HCT116 (cell line): ENCODE data around the gene ZNF521. TPM values are rescaled to one million over a fixed set of nuclear protein-coding genes. Genes with fewer than 3 reads are reported as not detected.

Source experiments
- ATAC-seq: fragments of 200-7000 bp; cut with Tn5 transposase; 2 replicates; pipeline ENCODE4 v1.9.1; 2020; ENCODE audit warnings: mild to moderate bottlenecking, moderate library complexity
- BruUV-seq: library from RNA; stranded (reverse); fragments of 400-500 nt; replicated peaks from 2 replicates; lab custom pipeline; 2021; lab: Mats Ljungman, UMichigan
- CTCF ChIA-PET: fragments of 300-600 bp; sonication (Branson Sonifier 250); formaldehyde crosslinking; loops from one replicate; lab custom pipeline; 2021; ENCODE audit warnings: antibody characterized with exemption; lab: Charles Lee
- POLR2A ChIA-PET: fragments of 300-600, 350-600 bp; sonication (Branson Sonifier 250); formaldehyde crosslinking; loops from one replicate; lab custom pipeline; 2021; ENCODE audit warnings: antibody characterized with exemption; lab: Charles Lee
- RAD21 ChIA-PET, 2 experiments: fragments of 300-600 bp; sonication (Branson Sonifier 250); formaldehyde crosslinking; loops; one replicate each; lab custom pipeline; 2023; ENCODE audit warnings: low total read pairs in 2 of 2; ENCODE audit not compliant: uncharacterized antibody in 2 of 2, unreplicated experiment in 2 of 2, low non-redundant PET in 1 of 2; lab: Charles Lee
- DNase-seq: peaks from one replicate; pipeline ENCODE4 v3.0.0-alpha.2; 2010; ENCODE audit warnings: low read depth, low spot score
- H2AFZ ChIP-seq: fragments of 200-600 bp; shearing (Covaris generic), sonication (generic); 2 replicates; pipeline ENCODE4 v1.6.1; 2017; ENCODE audit warnings: low read depth, mixed run types, mixed read lengths, antibody characterized with exemption, low read length; ENCODE audit not compliant: poor library complexity, severe bottlenecking
- H3K27ac ChIP-seq: 2 replicates; pipeline ENCODE4 v1.5.1; 2012; ENCODE audit warnings: low read depth, low read length
- H3K27me3 ChIP-seq: fragments of 200-600 bp; sonication (generic); 2 replicates; pipeline ENCODE4 v1.6.1; 2016; ENCODE audit warnings: mixed run types, low read length, mixed read lengths; ENCODE audit not compliant: insufficient read depth
- H3K36me3 ChIP-seq, 2 experiments: fragments of 200-500 bp in 1 of 2; fragments of 200-600 bp in 1 of 2; sonication (Bioruptor generic) in 1 of 2; sonication (generic) in 1 of 2; 2 replicates each; pipeline versions ENCODE4 v1.5.1 to v1.6.1; 2014 to 2016; ENCODE audit warnings: low read length in 2 of 2, inconsistent platforms in 1 of 2, mixed read lengths in 1 of 2, mixed run types in 1 of 2; ENCODE audit not compliant: insufficient read depth in 2 of 2, control insufficient read depth in 1 of 2
- H3K4me1 ChIP-seq, 2 experiments: fragments of 200-600 bp in 1 of 2; sonication (generic) in 1 of 2; 2 replicates each; pipeline versions ENCODE4 v1.5.1 to v1.6.1; 2012 to 2017; ENCODE audit warnings: low read length in 2 of 2, inconsistent platforms in 1 of 2, mild to moderate bottlenecking in 1 of 2, mixed read lengths in 1 of 2, mixed run types in 1 of 2, moderate library complexity in 1 of 2; ENCODE audit not compliant: insufficient read depth in 2 of 2, control insufficient read depth in 1 of 2
- H3K4me2 ChIP-seq: fragments of 200-600 bp; sonication (generic); 2 replicates; pipeline ENCODE4 v1.6.1; 2017; ENCODE audit warnings: mixed run types, low read length, mixed read lengths
- H3K4me3 ChIP-seq, 2 experiments: fragments of 200-600 bp in 1 of 2; sonication (generic) in 1 of 2; replicated peaks in 1 of 2; 2 replicates each; pipeline ENCODE4 v1.5.1; 2011 to 2016; ENCODE audit warnings: low read length in 2 of 2, control low read depth in 1 of 2, low read depth in 1 of 2, mild to moderate bottlenecking in 1 of 2, mixed read lengths in 1 of 2, mixed run types in 1 of 2
- H3K79me2 ChIP-seq: fragments of 200-600 bp; sonication (generic); 2 replicates; pipeline ENCODE4 v1.6.1; 2017; ENCODE audit warnings: mild to moderate bottlenecking, mixed run types, low read length, moderate library complexity, mixed read lengths; ENCODE audit not compliant: insufficient read depth
- H3K9ac ChIP-seq: fragments of 200-600 bp; sonication (generic); 2 replicates; pipeline ENCODE4 v1.6.1; 2016; ENCODE audit warnings: low read length, mixed read lengths
- H3K9me2 ChIP-seq: fragments of 200-600 bp; sonication (generic), shearing (Covaris generic); 2 replicates; pipeline ENCODE4 v1.6.1; 2017; ENCODE audit warnings: mixed run types, mild to moderate bottlenecking, moderate library complexity; ENCODE audit not compliant: insufficient read depth
- H3K9me3 ChIP-seq, 2 experiments: fragments of 200-500 bp in 1 of 2; fragments of 200-600 bp in 1 of 2; sonication (Bioruptor generic) in 1 of 2; sonication (generic) in 1 of 2; 2 replicates each; pipeline ENCODE4 v1.6.1; 2014 to 2017; ENCODE audit warnings: low read length in 2 of 2, mixed read lengths in 2 of 2, inconsistent platforms in 1 of 2, low read depth in 1 of 2, mild to moderate bottlenecking in 1 of 2, mixed run types in 1 of 2, moderate library complexity in 1 of 2; ENCODE audit not compliant: control insufficient read depth in 1 of 2, insufficient read depth in 1 of 2
- H4K20me1 ChIP-seq: fragments of 200-600 bp; sonication (generic), shearing (Covaris generic); 2 replicates; pipeline ENCODE4 v1.6.1; 2017; ENCODE audit warnings: mixed run types, mild to moderate bottlenecking, moderate library complexity; ENCODE audit not compliant: insufficient read depth
- CBX3 ChIP-seq: IDR thresholded peaks from 2 replicates; pipeline ENCODE4 v1.6.1; 2012; ENCODE audit warnings: low read depth
- CEBPB ChIP-seq: IDR thresholded peaks from 2 replicates; pipeline ENCODE4 v1.6.1; 2012; ENCODE audit warnings: low read depth
- CTCF ChIP-seq, 3 experiments: fragments of 200-600 bp in 1 of 3; sonication (generic) in 1 of 3; IDR thresholded peaks in 2 of 3; conservative IDR thresholded peaks in 1 of 3; 2 replicates each; pipeline ENCODE4 v1.5.1; 2012 to 2017; ENCODE audit warnings: low read depth in 2 of 3, low read length in 2 of 3, antibody characterized with exemption in 1 of 3, borderline replicate concordance in 1 of 3, control low read depth in 1 of 3, mild to moderate bottlenecking in 1 of 3, mixed read lengths in 1 of 3, mixed run types in 1 of 3, moderate library complexity in 1 of 3; ENCODE audit not compliant: insufficient read depth in 1 of 3
- ELF1 ChIP-seq: IDR thresholded peaks from 2 replicates; pipeline ENCODE4 v1.6.1; 2012; ENCODE audit warnings: low read depth, borderline replicate concordance
- EZH2 ChIP-seq: fragments of 200-600 bp; sonication (generic); IDR thresholded peaks from 2 replicates; pipeline ENCODE4 v1.6.1; 2017; ENCODE audit warnings: antibody characterized with exemption, mixed run types
- EZH2phosphoT487 ChIP-seq: fragments of 200-600 bp; IDR thresholded peaks from 2 replicates; pipeline ENCODE4 v1.6.1; 2018; ENCODE audit warnings: antibody characterized with exemption, borderline replicate concordance
- FOSL1 ChIP-seq: IDR thresholded peaks from 2 replicates; pipeline ENCODE4 v1.6.1; 2012; ENCODE audit warnings: low read depth
- JUND ChIP-seq: IDR thresholded peaks from 2 replicates; pipeline ENCODE4 v1.6.1; 2012
- POLR2A ChIP-seq: IDR thresholded peaks from 2 replicates; pipeline ENCODE4 v1.7.0; 2011; ENCODE audit warnings: borderline replicate concordance; ENCODE audit not compliant: insufficient read depth, insufficient read length; ENCODE audit errors: extremely low read depth
- REST ChIP-seq: IDR thresholded peaks from 2 replicates; pipeline ENCODE4 v1.6.1; 2012; ENCODE audit warnings: low read depth
- SP1 ChIP-seq: IDR thresholded peaks from 2 replicates; pipeline ENCODE4 v1.6.1; 2012; ENCODE audit warnings: low read depth
- SRF ChIP-seq: IDR thresholded peaks from 2 replicates; pipeline ENCODE4 v1.6.1; 2012; ENCODE audit warnings: low read depth
- YY1 ChIP-seq: IDR thresholded peaks from 2 replicates; pipeline ENCODE4 v1.6.1; 2011; ENCODE audit warnings: low read length, low read depth, moderate library complexity, mild to moderate bottlenecking; ENCODE audit not compliant: insufficient replicate concordance; ENCODE audit errors: extremely low read depth
- ZFX ChIP-seq: fragments of 450-650 bp; IDR thresholded peaks from 2 replicates; pipeline ENCODE4 v1.6.1; 2017
- ZNF274 ChIP-seq: fragments of 200-500 bp; sonication (Bioruptor generic); IDR thresholded peaks from 2 replicates; pipeline ENCODE4 v1.6.1; 2014; ENCODE audit warnings: mild to moderate bottlenecking, low read depth, low read length, inconsistent platforms
- intact Hi-C: fragments of 100-400 bp; cut with micrococcal nuclease; formaldehyde crosslinking; loops from 2 replicates; pipeline ENCODE4 v1.10.0; 2022
- total RNA-seq: library from RNA; stranded (reverse); gene quantifications from one replicate; pipeline ENCODE4 v1.2.1, GENCODE V29; 2021; ENCODE audit not compliant: unreplicated experiment

Gene ZNF521
- total RNA-seq, 1 experiment from 2014 or later: 0.10 TPM

GRCh38 chr18:25042641-25043051 is 309.3 kb downstream of the ZNF521 start:
- no peaks in the 10 kb centered on the region for H3K79me2 ChIP-seq
- intact Hi-C loops: no loop called here
- ChIA-PET CTCF (no interaction called here), POLR2A (no interaction called here), RAD21 (no interaction called here)
- no peaks in the 10 kb centered on the region for H3K9me2 ChIP-seq
- no peaks in the 10 kb centered on the region for H3K9me3 ChIP-seq
- no peak overlapping the region for H3K4me3 ChIP-seq
- DNase-seq: no peak
- no peaks in the 10 kb centered on the region for H3K27me3 ChIP-seq
- no peak overlapping the region for H2AFZ ChIP-seq
- no peak for ATAC-seq
- no TSS peak for BruUV-seq
- H4K20me1 ChIP-seq: no peaks in the 10 kb centered on the region
- TF ChIP-seq EZH2: no peak
- no peak for TF ChIP-seq CBX3
- no peak for TF ChIP-seq SP1
- no peak for TF ChIP-seq ZNF274
- TF ChIP-seq ELF1: no peak
- TF ChIP-seq POLR2A: no peak
- no peak for TF ChIP-seq SRF
- TF ChIP-seq JUND: no peak
- TF ChIP-seq REST: no peak
- no peak for TF ChIP-seq FOSL1
- TF ChIP-seq EZH2phosphoT487: no peak
- no peak for TF ChIP-seq YY1
- no peak for TF ChIP-seq CEBPB
- no peak for TF ChIP-seq CTCF (IDR thresholded peaks at IDR 0.05 in 2 of 3, conservative IDR thresholded peaks at IDR 0.05 in 1 of 3; ENCODE audit: borderline replicate concordance in 1 of 3, insufficient read depth in 1 of 3, low read depth in 2 of 3, low read length in 2 of 3)
- no peak for TF ChIP-seq ZFX
- H3K27ac ChIP-seq: no peak overlapping the region
- no peak overlapping the region for H3K9ac ChIP-seq
- H3K4me2 ChIP-seq: no peak overlapping the region
- no peaks in the 10 kb centered on the region for H3K36me3 ChIP-seq
- H3K4me1 ChIP-seq: no peaks in the 10 kb centered on the region
